Panc1 (cell line): ENCODE data around the gene ADSS1. TPM values are rescaled to one million over a fixed set of nuclear protein-coding genes. Genes with fewer than 3 reads are reported as not detected.

Experiments
- ATAC-seq: fragments of 200-7000 bp; cut with Tn5 transposase; 2 replicates; pipeline ENCODE4 v1.9.1; 2020; ENCODE audit warnings: mild to moderate bottlenecking, moderate library complexity
- BruUV-seq: library from RNA; stranded (reverse); fragments of 400-500 nt; replicated peaks from 2 replicates; lab custom pipeline; 2021; lab: Mats Ljungman, UMichigan
- CTCF ChIA-PET: fragments of 300-600 bp; sonication (Branson Sonifier 250); formaldehyde crosslinking; loops from one replicate; lab custom pipeline; 2022; ENCODE audit warnings: antibody characterized with exemption; lab: Charles Lee
- POLR2A ChIA-PET: fragments of 300-600 bp; sonication (Branson Sonifier 250); formaldehyde crosslinking; loops from one replicate; lab custom pipeline; 2022; ENCODE audit warnings: antibody characterized with exemption; lab: Charles Lee
- DNase-seq: peaks from one replicate; pipeline ENCODE4 v3.0.0-alpha.2; 2010; ENCODE audit warnings: low read depth, low spot score
- H3K27ac ChIP-seq: 2 replicates; pipeline ENCODE4 v1.5.1; 2011; ENCODE audit warnings: mild to moderate bottlenecking, low read length, inconsistent platforms
- H3K27me3 ChIP-seq: fragments of 200-500 bp; sonication (Bioruptor generic); 2 replicates; pipeline ENCODE4 v1.6.0; 2014; ENCODE audit warnings: low read length, inconsistent platforms; ENCODE audit not compliant: control insufficient read depth, insufficient read depth
- H3K36me3 ChIP-seq: fragments of 200-500 bp; sonication (Bioruptor generic); 2 replicates; pipeline ENCODE4 v1.5.1; 2014; ENCODE audit warnings: inconsistent platforms, mild to moderate bottlenecking, low read length, moderate library complexity; ENCODE audit not compliant: control insufficient read depth, insufficient read depth
- H3K4me1 ChIP-seq: 2 replicates; pipeline ENCODE4 v1.5.1; 2011; ENCODE audit warnings: inconsistent platforms, mild to moderate bottlenecking, low read length, moderate library complexity; ENCODE audit not compliant: control insufficient read depth, insufficient read depth
- H3K4me3 ChIP-seq, 2 experiments: 2 replicates each; pipeline ENCODE4 v1.5.1; 2011 to 2012; ENCODE audit warnings: low read depth in 2 of 2, low read length in 2 of 2, mild to moderate bottlenecking in 2 of 2, inconsistent platforms in 1 of 2, moderate library complexity in 1 of 2
- H3K9me3 ChIP-seq: fragments of 200-500 bp; sonication (Bioruptor generic); 2 replicates; pipeline ENCODE4 v1.5.1; 2014; ENCODE audit warnings: low read depth, mild to moderate bottlenecking, inconsistent platforms, low read length, moderate library complexity; ENCODE audit not compliant: control insufficient read depth, insufficient read depth
- CTCF ChIP-seq: fragments of 450-650 bp; IDR thresholded peaks from 2 replicates; pipeline ENCODE4 v1.5.1; 2017; ENCODE audit warnings: mild to moderate bottlenecking
- POLR2AphosphoS5 ChIP-seq: IDR thresholded peaks from 2 replicates; pipeline ENCODE4 v1.6.1; 2012; ENCODE audit warnings: mild to moderate bottlenecking, low read depth, low read length, moderate library complexity
- REST ChIP-seq, 2 experiments: IDR thresholded peaks; 2 replicates each; pipeline ENCODE4 v1.6.1; 2011 to 2012; ENCODE audit warnings: low read depth in 2 of 2, control low read depth in 1 of 2, low read length in 1 of 2, mild to moderate bottlenecking in 1 of 2, moderate library complexity in 1 of 2; ENCODE audit not compliant: insufficient read depth in 1 of 2
- SIN3A ChIP-seq: IDR thresholded peaks from 2 replicates; pipeline ENCODE4 v1.6.1; 2012; ENCODE audit warnings: low read depth, mild to moderate bottlenecking, low read length, moderate library complexity, borderline replicate concordance; ENCODE audit not compliant: insufficient read depth
- TCF7L2 ChIP-seq: IDR thresholded peaks from 2 replicates; pipeline ENCODE4 v1.6.1; 2011; ENCODE audit warnings: mild to moderate bottlenecking, low read depth, low read length, inconsistent platforms
- in situ Hi-C: cut with HindIII; loops from 2 replicates; pipeline ENCODE4 v1.10.0; 2016; ENCODE audit warnings: low sequenced_read_pairs, low pct_unique_long_range_greater_than_20kb
- intact Hi-C: fragments of 100-400 bp; cut with micrococcal nuclease; formaldehyde crosslinking; loops from one replicate; pipeline ENCODE4 v1.10.0; 2022; ENCODE audit not compliant: unreplicated experiment
- total RNA-seq: library from RNA; stranded (reverse); gene quantifications from one replicate; pipeline ENCODE4 v1.2.1, GENCODE V29; 2021; ENCODE audit not compliant: unreplicated experiment

The ADSS1 gene
- total RNA-seq, 1 experiment from 2014 or later, result 9.4 TPM

- Histone ChIP-seq H3K27me3 (no peaks in the 10 kb centered on the region), H3K4me1 (peaks cover 18% of the 10 kb centered on the region), H3K9me3 (no peaks in the 10 kb centered on the region), H3K4me3 (no peak overlapping the region), H3K36me3 (no peaks in the 10 kb centered on the region; the same call in 1 of the 2 replicates), H3K27ac (no peak overlapping the region)
- CTCF ChIA-PET, result no interaction called here
- no TSS peak for BruUV-seq
- intact Hi-C loops (no loop called here), in situ Hi-C loops (no loop called here)
- DNase-seq (no peak), ATAC-seq (no peak)
- TF ChIP-seq CTCF (no peak), TCF7L2 (no peak), POLR2AphosphoS5 (no peak), REST (IDR thresholded peaks at IDR 0.05; ENCODE audit: insufficient read depth in 1 of 2, low read depth in 2 of 2, low read length in 1 of 2) (no peak), SIN3A (no peak)
- POLR2A ChIA-PET, result no interaction called here
Measured at GRCh38 chr14:104772707-104773504, 48.9 kb downstream of the ADSS1 start.

- H3K27me3 ChIP-seq, result no peaks in the 10 kb centered on the region
- in situ Hi-C loops (no loop called here), intact Hi-C loops (no loop called here)
- H3K4me1 ChIP-seq, result peaks cover 16% of the 10 kb centered on the region
- no peaks in the 10 kb centered on the region for H3K9me3 ChIP-seq
- no TSS peak for BruUV-seq
- no peak overlapping the region for H3K4me3 ChIP-seq
- H3K36me3 ChIP-seq, result no peaks in the 10 kb centered on the region; the same call in none of the 2 replicates
- ChIA-PET POLR2A (no interaction called here), CTCF (no interaction called here)
- no peak for ATAC-seq
- no peak overlapping the region for H3K27ac ChIP-seq
- TF ChIP-seq POLR2AphosphoS5, result no peak
- peak; percentile 29; the same call in 1 of the 2 replicates for TF ChIP-seq CTCF
- DNase-seq, result no peak
Measured at GRCh38 chr14:104773505-104774452, 49.8 kb downstream of the ADSS1 start.
